Ascending aorta (tissue), 2 donors: ENCODE measurements around the gene FAM180A. TPM values are rescaled to one million over a fixed set of nuclear protein-coding genes. Genes with fewer than 3 reads are reported as not detected.

Source experiments
- DNase-seq, 2 donors: peaks; one replicate each; pipeline ENCODE4 v3.0.0-alpha.2; 2019; ENCODE audit warnings: low spot score in 2 of 2
- H3K27ac ChIP-seq, 2 donors: fragments of 200-600 bp; sonication (generic); one replicate each; pipeline ENCODE4 v1.5.1; 2016 to 2017; ENCODE audit warnings: mild to moderate bottlenecking in 1 of 2
- H3K27me3 ChIP-seq: fragments of 200-600 bp; sonication (generic); one replicate; pipeline ENCODE4 v1.5.1; 2017
- H3K36me3 ChIP-seq, 2 donors: fragments of 200-600 bp; sonication (generic); one replicate each; pipeline ENCODE4 v1.5.1; 2016
- H3K4me1 ChIP-seq, 2 donors: fragments of 200-600 bp; sonication (generic); one replicate each; pipeline ENCODE4 v1.5.1; 2016 to 2017; ENCODE audit warnings: mild to moderate bottlenecking in 1 of 2
- H3K4me3 ChIP-seq, 2 donors: fragments of 200-600 bp; sonication (generic); one replicate each; pipeline ENCODE4 v1.5.1; 2016 to 2017; ENCODE audit warnings: mild to moderate bottlenecking in 1 of 2
- H3K9me3 ChIP-seq, 2 donors: fragments of 200-600 bp; sonication (generic); one replicate each; pipeline ENCODE4 v1.5.1; 2016
- CTCF ChIP-seq, 3 experiments: fragments of 200-600 bp in 2 of 3; fragments of 450-650 bp in 1 of 3; sonication (generic) in 2 of 3; IDR thresholded peaks; one replicate each; pipeline ENCODE4 v1.5.1; 2016 to 2019; ENCODE audit warnings: antibody characterized with exemption in 3 of 3, mild to moderate bottlenecking in 1 of 3, moderate library complexity in 1 of 3
- intact Hi-C: fragments of 100-400 bp; cut with DNase I; formaldehyde crosslinking; loops from one replicate; pipeline ENCODE4 v1.15.1; 2023
- total RNA-seq: library from RNA; depleted of rRNA; stranded (reverse); fragments of >200 nt; gene quantifications from one replicate; pipeline ENCODE4 v1.1.0, GENCODE V29; 2016

FAM180A gene
- total RNA-seq, 1 donor from 2014 or later: 121 TPM

DNA sequence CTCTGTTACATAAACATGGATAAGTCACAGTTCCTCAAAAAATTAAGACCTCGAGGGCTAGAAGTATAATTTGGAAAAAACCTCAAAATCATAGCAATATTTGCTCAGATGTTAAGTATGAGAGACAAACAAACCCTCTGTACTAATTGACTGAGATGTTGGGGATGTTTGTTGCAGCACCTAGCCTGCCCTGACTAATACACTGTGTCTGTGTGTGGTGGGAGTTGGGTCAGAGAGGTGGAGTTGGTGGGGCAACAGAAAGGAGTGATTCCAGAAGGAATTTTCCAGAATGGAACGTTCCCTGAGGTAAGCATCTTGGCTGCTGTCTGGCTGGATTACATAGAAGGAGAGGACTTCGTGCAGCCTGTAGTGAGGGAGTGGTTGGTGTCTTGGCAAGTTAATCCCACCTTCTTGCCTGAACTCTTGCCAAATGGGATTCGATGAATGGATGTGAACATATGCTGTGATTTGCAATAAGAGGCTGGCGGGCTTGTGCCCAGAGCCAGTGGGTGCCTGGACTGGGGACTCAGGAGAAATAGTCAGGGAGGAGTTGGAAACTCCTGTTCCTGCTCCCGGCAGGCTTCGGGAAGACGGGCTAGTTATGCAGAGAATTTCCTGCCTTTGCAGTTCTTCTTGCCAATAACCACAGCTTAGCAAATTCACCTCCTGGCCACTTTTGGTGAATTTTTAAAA, 9.3 kb upstream of the FAM180A start:
- DNase-seq: peak in 1 of 2 donors; percentile 90
- Histone ChIP-seq H3K27me3 (no peaks in the 10 kb centered on the region), H3K27ac (peak overlapping the region; percentile 93 to 97), H3K4me3 (peak overlapping the region in 1 of 2 donors; percentile 54), H3K4me1 (peaks cover 12 to 57% of the 10 kb centered on the region in 2 donors), H3K36me3 (no peaks in the 10 kb centered on the region), H3K9me3 (no peaks in the 10 kb centered on the region)
- intact Hi-C loops: loop anchor here (1.0 to 5.0 kb wide), 2 partner anchors 13 to 771 kb away; partner anchors contain the start of gene AGBL3
- no peak for TF ChIP-seq CTCF (IDR thresholded peaks at IDR 0.05)

DNA sequence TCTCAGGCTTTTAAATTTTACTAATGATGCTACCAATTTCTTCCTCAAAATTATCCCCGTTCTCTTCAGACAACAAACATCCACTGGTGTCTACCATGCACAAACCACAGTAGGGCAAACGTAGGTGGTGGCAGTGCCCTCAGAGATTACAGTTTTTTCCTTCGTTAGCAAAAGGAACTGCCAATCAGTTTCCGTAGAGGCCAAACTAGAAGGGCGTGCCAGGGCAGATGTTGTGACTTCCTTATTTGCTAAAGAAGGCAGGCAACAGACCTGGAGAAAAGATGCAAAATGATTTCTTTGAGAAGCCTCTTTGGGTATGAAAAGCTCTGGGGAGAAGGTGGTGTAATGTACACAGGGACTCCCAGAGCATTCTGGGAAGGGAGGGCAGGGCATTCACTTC, 7.6 kb upstream of the FAM180A start:
- Histone ChIP-seq H3K4me1 (peaks cover 7 to 45% of the 10 kb centered on the region in 2 donors), H3K36me3 (no peaks in the 10 kb centered on the region)

GRCh38 chr7:135755351-135755753, 6.7 kb upstream of the FAM180A start:
- peak; percentile 48 to 77 for DNase-seq

More for the DNA sequence above, 7.6 kb upstream of the FAM180A start:
- Histone ChIP-seq H3K27ac (peak overlapping the region; percentile 93 to 97), H3K4me3 (no peak overlapping the region), H3K27me3 (no peaks in the 10 kb centered on the region), H3K9me3 (no peaks in the 10 kb centered on the region)
- peak in 1 of 2 donors; percentile 47 for DNase-seq
- TF ChIP-seq CTCF (IDR thresholded peaks at IDR 0.05): no peak
- intact Hi-C loops: loop anchor here (5.0 kb wide), 1 partner anchor 769 kb away; the partner anchor contains the start of gene AGBL3

GRCh38 chr7:135753616-135754413, 5.2 kb upstream of the FAM180A start:
- H3K4me3 ChIP-seq: no peak overlapping the region
- no peaks in the 10 kb centered on the region for H3K27me3 ChIP-seq
- no peaks in the 10 kb centered on the region for H3K9me3 ChIP-seq
- H3K27ac ChIP-seq: peak overlapping the region in 1 of 2 donors; percentile 93
- peak in 1 of 2 donors; percentile 41 for DNase-seq
- TF ChIP-seq CTCF (IDR thresholded peaks at IDR 0.05): no peak
- H3K36me3 ChIP-seq: no peaks in the 10 kb centered on the region
- intact Hi-C loops: no loop called here
- H3K4me1 ChIP-seq: peaks cover 10 to 40% of the 10 kb centered on the region in 2 donors

More at GRCh38 chr7:135755351-135755753, 6.7 kb upstream of the FAM180A start:
- Histone ChIP-seq H3K4me1 (peaks cover 7 to 43% of the 10 kb centered on the region in 2 donors), H3K27me3 (no peaks in the 10 kb centered on the region), H3K9me3 (no peaks in the 10 kb centered on the region), H3K4me3 (peak overlapping the region in 1 of 2 donors; percentile 39), H3K36me3 (no peaks in the 10 kb centered on the region), H3K27ac (peak overlapping the region; percentile 93 to 97)
- TF ChIP-seq CTCF (IDR thresholded peaks at IDR 0.05): no peak
- intact Hi-C loops: loop anchor here (5.0 kb wide), 1 partner anchor 768 kb away; the partner anchor contains the start of gene AGBL3

GRCh38 chr7:135747366-135747765, 1.2 kb downstream of the FAM180A start:
- Histone ChIP-seq H3K27ac (peak overlapping the region; percentile 91 to 94), H3K36me3 (no peaks in the 10 kb centered on the region), H3K27me3 (no peaks in the 10 kb centered on the region), H3K4me3 (peak overlapping the region; percentile 45 to 62), H3K4me1 (peaks cover 18 to 38% of the 10 kb centered on the region in 2 donors), H3K9me3 (no peaks in the 10 kb centered on the region)
- no peak for TF ChIP-seq CTCF (IDR thresholded peaks at IDR 0.05)
- DNase-seq: no peak
- intact Hi-C loops: loop anchor here (5.0 kb wide), 2 partner anchors 230 to 535 kb away; partner anchors contain the start of genes MTPN and WDR91
